Upper lobe of right lung (tissue), 1 donor: ENCODE data around the gene MAGI2. TPM values are rescaled to one million over a fixed set of nuclear protein-coding genes. Genes with fewer than 3 reads are reported as not detected.

Experiments used
- ATAC-seq: fragments of 200-7000 bp; cut with Tn5 transposase; one replicate; pipeline ENCODE4 v1.9.1; 2020; ENCODE audit warnings: mild to moderate bottlenecking, moderate library complexity
- DNase-seq: peaks from one replicate; pipeline ENCODE4 v3.0.0-alpha.2; 2020
- H3K27ac ChIP-seq: fragments of 200-600 bp; one replicate; pipeline ENCODE4 v1.8.0; 2022
- H3K27me3 ChIP-seq: fragments of 200-600 bp; one replicate; pipeline ENCODE4 v1.8.0; 2022; ENCODE audit warnings: mild to moderate bottlenecking
- H3K36me3 ChIP-seq: fragments of 200-600 bp; one replicate; pipeline ENCODE4 v1.8.0; 2022
- H3K4me1 ChIP-seq: fragments of 200-600 bp; one replicate; pipeline ENCODE4 v1.8.0; 2022
- H3K4me3 ChIP-seq: fragments of 200-600 bp; one replicate; pipeline ENCODE4 v1.8.0; 2022; ENCODE audit warnings: mild to moderate bottlenecking
- H3K9me3 ChIP-seq: fragments of 200-600 bp; one replicate; pipeline ENCODE4 v1.8.0; 2022
- CTCF ChIP-seq: fragments of 200-600 bp; IDR thresholded peaks from one replicate; pipeline ENCODE4 v1.8.0; 2022; ENCODE audit warnings: antibody characterized with exemption
- intact Hi-C: fragments of 100-400 bp; cut with DNase I; formaldehyde crosslinking; loops from one replicate; pipeline ENCODE4 v1.11.0; 2022
- total RNA-seq: library from RNA; stranded (reverse); fragmentation: NEBNext Ultra II Directional; extraction: Animal tissue kit (Norgen Biotek cat#: 25700); gene quantifications from one replicate; pipeline ENCODE4 v1.2.1, GENCODE V29; 2021
- donor health status: DM: no; HTN: yes; CAD: no; lungs with severe emphysema.

MAGI2 gene
- total RNA-seq, 1 donor from 2014 or later: 12.8 TPM

GRCh38 chr7:78114993-78115392 is 1338.5 kb downstream of the MAGI2 start:
- no peak for TF ChIP-seq CTCF

GRCh38 chr7:78112488-78112887 is 1341.0 kb downstream of the MAGI2 start:
- no peaks in the 10 kb centered on the region for H3K27me3 ChIP-seq
- H3K4me3 ChIP-seq: no peak overlapping the region
- H3K9me3 ChIP-seq: no peaks in the 10 kb centered on the region
- H3K4me1 ChIP-seq: no peaks in the 10 kb centered on the region
- no peak for ATAC-seq
- H3K36me3 ChIP-seq: no peaks in the 10 kb centered on the region
- intact Hi-C loops: no loop called here
- DNase-seq: no peak
- TF ChIP-seq CTCF: no peak
- no peak overlapping the region for H3K27ac ChIP-seq

More at GRCh38 chr7:78114993-78115392, 1338.5 kb downstream of the MAGI2 start:
- ATAC-seq (no peak), DNase-seq (no peak)
- Histone ChIP-seq H3K27ac (no peak overlapping the region), H3K4me3 (no peak overlapping the region), H3K27me3 (no peaks in the 10 kb centered on the region), H3K36me3 (no peaks in the 10 kb centered on the region), H3K4me1 (no peaks in the 10 kb centered on the region), H3K9me3 (no peaks in the 10 kb centered on the region)
- intact Hi-C loops: no loop called here

- H3K27ac ChIP-seq: no peak overlapping the region
- TF ChIP-seq CTCF: no peak
- no peaks in the 10 kb centered on the region for H3K4me1 ChIP-seq
- no peaks in the 10 kb centered on the region for H3K9me3 ChIP-seq
- H3K36me3 ChIP-seq: no peaks in the 10 kb centered on the region
- no peaks in the 10 kb centered on the region for H3K27me3 ChIP-seq
- no peak for DNase-seq
- no peak overlapping the region for H3K4me3 ChIP-seq
- ATAC-seq: no peak
- intact Hi-C loops: no loop called here
Observed at GRCh38 chr7:78111386-78111785, 1342.1 kb downstream of the MAGI2 start.

GRCh38 chr7:78103475-78103874 is 1350.0 kb downstream of the MAGI2 start:
- H3K4me3 ChIP-seq: no peak overlapping the region
- H3K27me3 ChIP-seq: no peaks in the 10 kb centered on the region
- H3K4me1 ChIP-seq: no peaks in the 10 kb centered on the region
- TF ChIP-seq CTCF: no peak
- H3K36me3 ChIP-seq: no peaks in the 10 kb centered on the region
- no peaks in the 10 kb centered on the region for H3K9me3 ChIP-seq
- ATAC-seq: no peak
- intact Hi-C loops: no loop called here
- H3K27ac ChIP-seq: no peak overlapping the region
- no peak for DNase-seq

- ATAC-seq (no peak), DNase-seq (no peak)
- TF ChIP-seq CTCF: no peak
- Histone ChIP-seq H3K27ac (no peak overlapping the region), H3K9me3 (no peaks in the 10 kb centered on the region), H3K27me3 (no peaks in the 10 kb centered on the region), H3K36me3 (no peaks in the 10 kb centered on the region), H3K4me3 (no peak overlapping the region), H3K4me1 (no peaks in the 10 kb centered on the region)
- intact Hi-C loops: no loop called here
Observed at GRCh38 chr7:78101076-78101475, 1352.4 kb downstream of the MAGI2 start.

- Histone ChIP-seq H3K4me3 (no peak overlapping the region), H3K27me3 (no peaks in the 10 kb centered on the region), H3K9me3 (no peaks in the 10 kb centered on the region), H3K4me1 (no peaks in the 10 kb centered on the region), H3K36me3 (no peaks in the 10 kb centered on the region), H3K27ac (no peak overlapping the region)
- intact Hi-C loops: no loop called here
- DNase-seq: no peak
- ATAC-seq: no peak
- no peak for TF ChIP-seq CTCF
Observed at GRCh38 chr7:78099715-78100394, 1353.6 kb downstream of the MAGI2 start.
